Measurements from ENCODE around the gene ZNF611. TPM values are rescaled to one million over a fixed set of nuclear protein-coding genes. Genes with fewer than 3 reads are reported as not detected.

The ZNF611 gene
- total and polyA plus RNA-seq, 9 of the 15 experiments (the other 6 are each of a cell fraction or from before 2014, with no cell fraction given): 3.7 to 29.6 (median 12.8) TPM

GRCh38 chr19:52724701-52725514, 9.9 kb downstream of the ZNF611 start (continued):
- TF ChIP-seq PRMT5 (CRISPR knock-in tag; IDR thresholded peaks at IDR 0.05): no peak
- no peak for TF ChIP-seq NCOA4 (IDR thresholded peaks at IDR 0.05; ENCODE audit: partially characterized antibody)
- TF ChIP-seq ZNF707 (CRISPR knock-in tag; conservative IDR thresholded peaks at IDR 0.05): no peak
- TF ChIP-seq ZBED1 (IDR thresholded peaks at IDR 0.05): no peak
- peak; percentile 92 for TF ChIP-seq MGA (IDR thresholded peaks at IDR 0.05)
- TF ChIP-seq, protein P1, sequence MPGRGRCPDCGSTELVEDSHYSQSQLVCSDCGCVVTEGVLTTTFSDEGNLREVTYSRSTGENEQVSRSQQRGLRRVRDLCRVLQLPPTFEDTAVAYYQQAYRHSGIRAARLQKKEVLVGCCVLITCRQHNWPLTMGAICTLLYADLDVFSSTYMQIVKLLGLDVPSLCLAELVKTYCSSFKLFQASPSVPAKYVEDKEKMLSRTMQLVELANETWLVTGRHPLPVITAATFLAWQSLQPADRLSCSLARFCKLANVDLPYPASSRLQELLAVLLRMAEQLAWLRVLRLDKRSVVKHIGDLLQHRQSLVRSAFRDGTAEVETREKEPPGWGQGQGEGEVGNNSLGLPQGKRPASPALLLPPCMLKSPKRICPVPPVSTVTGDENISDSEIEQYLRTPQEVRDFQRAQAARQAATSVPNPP (IDR thresholded peaks at IDR 0.05; ENCODE audit: borderline replicate concordance, insufficient read depth, insufficient read length): no peak
- TF ChIP-seq FOXP1 (CRISPR knock-in tag; IDR thresholded peaks at IDR 0.05): no peak
- TF ChIP-seq, protein P2, sequence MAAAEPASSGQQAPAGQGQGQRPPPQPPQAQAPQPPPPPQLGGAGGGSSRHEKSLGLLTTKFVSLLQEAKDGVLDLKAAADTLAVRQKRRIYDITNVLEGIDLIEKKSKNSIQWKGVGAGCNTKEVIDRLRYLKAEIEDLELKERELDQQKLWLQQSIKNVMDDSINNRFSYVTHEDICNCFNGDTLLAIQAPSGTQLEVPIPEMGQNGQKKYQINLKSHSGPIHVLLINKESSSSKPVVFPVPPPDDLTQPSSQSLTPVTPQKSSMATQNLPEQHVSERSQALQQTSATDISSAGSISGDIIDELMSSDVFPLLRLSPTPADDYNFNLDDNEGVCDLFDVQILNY (CRISPR knock-in tag; IDR thresholded peaks at IDR 0.05): peak; percentile 22; the same call in 1 of the 2 replicates
- TF ChIP-seq TOE1 (IDR thresholded peaks at IDR 0.05; ENCODE audit: borderline replicate concordance): peak; percentile 39; the same call in 1 of the 2 replicates
- no peak for TF ChIP-seq TOE1 (CRISPR knock-in tag; IDR thresholded peaks at IDR 0.05; ENCODE audit: borderline replicate concordance, low read depth)
- no peak for TF ChIP-seq FOS (IDR thresholded peaks at IDR 0.05; ENCODE audit: extremely low read depth, insufficient read length)

Data from K562 (cell line).